Activated naive CD4-positive, alpha-beta T cell treated with anti-CD3 and anti-CD28 coated beads, Interleukin-2, amount 50 U/mL, for 16 hours (primary cell): ENCODE data around the gene RNF180.

Experiments
- DNase-seq: peaks from one replicate; pipeline ENCODE4 v3.0.0-alpha.2; 2020

The RNF180 gene, protein sequence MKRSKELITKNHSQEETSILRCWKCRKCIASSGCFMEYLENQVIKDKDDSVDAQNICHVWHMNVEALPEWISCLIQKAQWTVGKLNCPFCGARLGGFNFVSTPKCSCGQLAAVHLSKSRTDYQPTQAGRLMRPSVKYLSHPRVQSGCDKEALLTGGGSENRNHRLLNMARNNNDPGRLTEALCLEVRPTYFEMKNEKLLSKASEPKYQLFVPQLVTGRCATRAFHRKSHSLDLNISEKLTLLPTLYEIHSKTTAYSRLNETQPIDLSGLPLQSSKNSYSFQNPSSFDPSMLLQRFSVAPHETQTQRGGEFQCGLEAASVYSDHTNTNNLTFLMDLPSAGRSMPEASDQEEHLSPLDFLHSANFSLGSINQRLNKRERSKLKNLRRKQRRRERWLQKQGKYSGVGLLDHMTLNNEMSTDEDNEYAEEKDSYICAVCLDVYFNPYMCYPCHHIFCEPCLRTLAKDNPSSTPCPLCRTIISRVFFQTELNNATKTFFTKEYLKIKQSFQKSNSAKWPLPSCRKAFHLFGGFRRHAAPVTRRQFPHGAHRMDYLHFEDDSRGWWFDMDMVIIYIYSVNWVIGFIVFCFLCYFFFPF

DNA sequence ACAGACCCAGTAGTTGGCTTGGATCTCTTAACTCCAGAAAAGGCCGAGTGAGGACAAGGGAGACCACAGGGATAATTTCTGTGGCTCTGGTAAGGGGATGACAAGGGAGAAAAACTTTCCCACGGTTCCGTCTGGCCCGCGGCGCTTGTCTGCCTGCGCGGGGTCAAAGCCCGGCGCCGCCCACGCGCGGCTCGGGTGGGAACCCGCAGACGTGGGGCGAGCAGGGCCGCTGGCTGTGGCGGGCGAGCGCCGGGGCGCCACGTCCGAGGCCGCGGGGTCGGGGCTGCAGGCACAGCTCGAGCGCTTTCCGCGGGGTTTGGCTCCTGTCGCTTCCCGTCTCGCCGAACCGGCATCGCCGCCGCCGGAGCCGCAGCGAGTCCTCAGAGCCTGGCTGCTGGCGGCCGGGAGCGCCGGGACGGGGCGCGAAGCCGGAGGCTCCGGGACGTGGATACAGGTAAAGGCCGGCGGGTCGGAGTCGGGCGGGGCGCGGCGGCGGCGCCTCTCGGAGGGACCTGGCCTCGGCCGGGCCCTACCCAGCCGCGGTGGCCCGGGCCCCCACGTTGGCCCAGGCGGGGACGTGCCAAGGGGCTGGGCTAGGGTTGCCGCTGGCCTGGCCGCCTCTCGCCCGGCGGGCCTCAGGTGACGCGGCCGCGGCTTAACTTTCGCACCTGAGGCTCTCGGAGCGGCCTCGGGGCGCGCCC, at the start of gene RNF180:
Gene RNF180 (plus strand): TSS at position 344 of the 701 bp plus-strand sequence. CDS start 34,965 bp downstream, outside the sequence.
- DNase-seq, result peak; percentile 11

DNA sequence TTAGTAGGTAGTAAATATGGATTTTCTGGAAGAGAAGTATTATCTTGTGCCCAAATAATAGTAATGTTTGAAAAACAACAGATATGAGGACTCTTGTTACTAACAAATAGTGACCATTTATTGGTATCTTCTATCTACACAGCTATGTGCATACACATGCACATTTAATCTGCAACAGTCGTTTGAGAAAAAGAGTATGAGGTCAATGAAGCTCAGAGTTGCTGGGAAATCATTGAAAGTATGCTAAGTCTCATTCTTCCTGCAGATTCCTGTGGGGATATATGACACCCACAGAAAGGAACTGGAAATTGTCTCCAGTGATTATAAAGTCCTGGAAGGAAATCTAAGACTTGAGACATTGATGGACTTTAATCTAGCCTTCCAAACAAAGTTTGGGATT, 40.1 kb upstream of the RNF180 start:
- no peak for DNase-seq

DNA sequence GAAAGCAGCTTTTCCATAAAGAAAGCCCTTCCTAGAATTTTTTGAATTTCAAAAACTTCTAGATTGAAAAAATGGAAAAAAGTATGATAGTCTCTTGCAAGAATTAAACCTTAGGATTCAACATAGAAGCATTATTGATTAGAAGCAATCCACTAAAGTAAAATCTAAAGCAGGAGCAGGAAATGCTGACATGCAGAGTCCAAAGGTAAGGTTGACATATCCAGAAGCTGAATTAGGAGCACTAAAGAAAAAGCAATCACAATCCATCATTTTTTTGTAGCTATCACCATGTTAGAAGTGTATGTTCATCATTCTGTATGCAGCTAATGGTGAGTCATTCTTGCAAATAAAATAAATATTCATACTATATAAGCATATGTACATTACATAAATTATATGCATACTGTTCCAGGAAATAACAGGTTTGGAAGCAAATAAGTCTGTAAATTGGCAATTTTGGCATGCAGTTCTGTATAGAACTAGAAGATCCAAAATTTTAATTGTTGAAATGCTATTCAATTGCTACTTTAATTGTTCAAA, 39.4 kb upstream of the RNF180 start:
- DNase-seq, result no peak

DNA sequence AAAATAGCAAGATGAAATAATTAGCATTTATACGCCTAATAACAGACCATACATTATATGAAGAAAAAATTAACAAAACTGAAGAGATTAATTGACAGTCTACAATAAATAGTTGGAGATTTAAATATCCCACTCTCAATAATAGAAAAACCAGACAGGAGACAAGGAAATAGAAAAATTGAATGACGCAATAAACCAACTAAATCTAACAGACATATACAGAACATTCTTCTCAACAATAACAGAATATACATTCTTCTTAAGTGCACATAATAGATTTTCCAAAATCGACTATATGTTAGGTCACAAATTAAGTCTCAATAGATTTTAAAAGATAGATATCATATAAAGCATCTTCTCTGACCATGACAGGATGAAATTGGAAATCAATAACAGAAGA, 25.6 kb upstream of the RNF180 start:
- DNase-seq, result no peak

DNA sequence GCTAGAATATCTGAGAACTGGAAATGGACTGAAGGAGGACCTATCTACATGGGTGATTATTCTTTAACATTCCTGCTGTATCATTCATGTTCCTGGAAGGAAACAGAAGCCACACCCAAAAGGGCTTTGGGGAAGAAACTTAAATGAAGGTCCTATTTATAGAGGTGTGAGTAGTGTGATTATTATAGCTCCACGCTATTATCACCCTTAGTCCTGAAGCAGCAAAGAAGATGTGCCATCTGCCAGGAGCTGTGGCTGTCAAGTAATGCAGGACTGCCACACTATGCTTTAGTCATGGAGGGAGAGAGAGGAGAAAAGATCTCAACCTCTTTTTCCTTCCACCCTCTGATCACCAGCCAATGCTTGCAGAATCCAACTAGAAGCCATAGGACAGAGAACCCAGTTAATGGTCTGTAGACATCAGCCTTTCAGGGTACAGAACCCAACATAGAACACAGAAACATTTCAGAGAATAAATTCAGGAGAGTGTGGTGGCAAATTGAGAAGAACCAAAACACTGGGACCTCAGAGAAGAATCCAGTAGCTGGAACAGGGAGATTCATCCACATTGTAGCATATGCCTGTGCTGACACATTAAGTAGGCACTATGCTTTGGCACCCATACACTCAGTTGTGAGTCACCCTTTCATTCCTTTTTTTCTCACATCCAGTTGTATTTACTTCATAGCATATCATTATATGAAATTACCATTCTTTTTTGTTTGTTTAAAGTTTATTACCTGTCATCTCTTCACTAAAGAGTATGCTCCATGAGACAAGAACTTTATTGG, 21.0 kb upstream of the RNF180 start:
- DNase-seq, result no peak

DNA sequence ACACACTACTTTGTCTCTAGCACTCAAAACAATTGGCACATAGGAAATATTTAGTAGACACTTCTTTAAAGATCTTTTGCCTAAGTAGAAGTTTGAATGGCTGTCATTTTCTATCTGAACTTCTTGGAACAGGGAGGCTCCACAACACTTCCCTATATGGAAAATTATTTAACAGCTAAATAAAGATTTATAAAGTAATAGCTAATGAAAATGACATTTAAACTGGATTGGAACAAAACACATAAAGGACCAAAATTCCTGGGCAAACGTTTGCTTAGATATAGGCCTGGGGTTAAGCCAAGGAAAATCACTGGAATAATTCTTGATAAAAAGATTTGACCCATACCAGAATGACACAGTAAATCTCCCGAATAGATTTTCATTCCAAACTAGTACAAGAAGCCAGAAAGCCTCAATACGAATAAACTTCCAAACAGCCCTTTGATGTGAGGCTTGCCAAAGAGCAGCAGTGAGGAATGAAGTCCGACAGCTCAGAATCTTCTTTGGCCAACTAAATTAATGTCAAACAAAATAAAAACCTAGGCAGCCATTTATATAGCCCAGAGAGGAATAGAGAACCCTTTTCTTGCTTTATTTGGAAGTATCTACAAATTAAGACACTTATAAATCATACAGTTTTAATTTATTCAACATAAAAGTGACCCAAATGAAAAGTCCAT, 20.3 kb upstream of the RNF180 start:
- no peak for DNase-seq

DNA sequence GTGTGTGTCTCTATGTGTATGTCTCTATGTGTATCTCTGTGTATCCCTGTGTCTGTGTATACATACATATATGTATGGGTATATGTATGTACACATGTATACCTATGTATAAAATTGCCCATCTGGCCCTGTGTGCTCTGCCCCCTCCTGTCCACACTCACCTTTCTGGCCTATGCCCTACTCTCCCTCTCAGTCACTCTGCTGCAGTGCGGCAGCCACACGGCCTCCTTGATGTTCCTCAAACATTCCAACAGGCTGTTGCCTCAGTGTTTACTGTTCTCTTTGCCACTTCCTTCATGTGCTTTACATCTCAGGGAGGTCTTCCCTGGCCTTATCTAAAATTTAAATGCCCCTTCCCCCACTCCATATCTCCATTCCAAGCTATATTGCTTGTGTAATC, 18.3 kb upstream of the RNF180 start:
- DNase-seq, result no peak

DNA sequence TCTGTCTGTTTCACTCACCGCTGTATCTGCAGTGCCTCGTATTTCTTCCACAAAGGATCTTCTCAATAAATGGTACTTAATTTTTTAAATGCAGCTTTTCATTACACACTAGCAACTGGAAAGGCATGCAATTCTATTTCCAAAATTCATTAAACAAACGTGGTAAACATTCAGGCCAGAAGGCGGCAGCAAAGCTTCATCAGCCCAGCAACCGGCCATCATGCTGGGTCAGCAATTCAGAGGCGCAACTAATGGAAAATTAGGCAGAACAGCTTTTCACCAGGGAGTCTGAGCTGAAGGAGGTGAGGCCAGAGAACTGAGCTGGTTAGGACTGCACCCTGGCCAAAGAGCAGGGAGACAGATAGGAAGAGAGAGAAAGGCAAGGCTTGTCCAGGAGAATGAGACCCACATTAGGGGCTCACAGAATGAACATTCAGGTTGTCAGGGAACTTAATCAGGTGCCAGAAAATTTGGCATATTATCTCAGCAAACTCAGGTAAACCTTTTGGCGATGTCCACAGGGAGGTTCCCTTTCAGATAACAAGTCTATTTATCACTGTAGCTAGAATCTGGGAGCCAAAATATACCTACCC, 17.7 kb upstream of the RNF180 start:
- no peak for DNase-seq

DNA sequence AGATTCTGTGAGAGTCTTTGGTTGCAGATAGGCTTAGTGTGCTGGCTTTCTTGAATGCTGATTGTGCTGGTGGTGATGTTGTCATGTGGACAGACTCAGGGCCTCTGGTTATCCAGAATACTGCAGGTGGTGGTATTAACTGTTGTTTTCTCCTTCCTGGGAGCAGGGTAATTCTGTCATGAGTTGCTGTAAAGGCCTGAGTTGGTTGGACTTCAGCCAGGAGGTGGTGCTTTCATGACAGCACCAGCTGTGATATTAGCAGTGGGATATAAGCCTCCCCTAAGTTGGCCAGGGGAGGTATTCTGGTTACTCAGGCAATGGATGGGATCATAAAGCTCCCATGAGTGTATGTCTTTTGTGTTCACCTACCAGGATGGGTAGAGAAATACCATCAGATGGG, 16.4 kb upstream of the RNF180 start:
- no peak for DNase-seq

DNA sequence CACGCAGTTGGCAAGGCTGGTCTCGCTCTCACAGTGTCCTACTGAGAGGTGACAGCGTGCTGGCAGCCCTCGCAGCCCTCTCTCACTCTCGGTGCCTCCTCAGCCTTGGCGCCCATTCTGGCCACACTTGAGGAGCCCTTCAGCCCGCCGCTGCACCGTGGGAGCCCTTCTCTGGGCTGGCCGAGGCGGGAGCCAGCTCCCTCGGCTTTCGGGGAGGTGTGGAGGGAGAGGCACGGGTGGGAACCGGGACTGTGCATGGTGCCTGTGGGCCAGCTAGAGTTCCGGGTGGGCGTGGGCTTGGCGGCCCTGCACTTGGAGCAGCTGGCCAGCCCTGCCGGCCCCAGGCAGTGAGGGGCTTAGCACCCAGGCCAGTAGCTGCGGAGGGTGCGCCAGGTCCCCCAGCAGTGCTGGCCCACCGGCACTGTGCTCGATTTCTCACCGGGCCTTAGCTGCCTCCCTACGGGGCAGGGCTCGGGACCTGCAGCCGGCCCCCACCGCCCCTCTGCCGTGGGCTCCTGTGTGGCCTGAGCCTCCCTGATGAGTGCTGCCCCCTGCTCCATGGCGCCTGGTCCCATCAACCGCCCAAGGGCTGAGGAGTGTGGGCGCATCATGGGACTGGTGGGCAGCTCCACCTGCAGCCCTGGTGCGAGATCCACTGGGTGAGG, 15.7 kb upstream of the RNF180 start:
- no peak for DNase-seq

DNA sequence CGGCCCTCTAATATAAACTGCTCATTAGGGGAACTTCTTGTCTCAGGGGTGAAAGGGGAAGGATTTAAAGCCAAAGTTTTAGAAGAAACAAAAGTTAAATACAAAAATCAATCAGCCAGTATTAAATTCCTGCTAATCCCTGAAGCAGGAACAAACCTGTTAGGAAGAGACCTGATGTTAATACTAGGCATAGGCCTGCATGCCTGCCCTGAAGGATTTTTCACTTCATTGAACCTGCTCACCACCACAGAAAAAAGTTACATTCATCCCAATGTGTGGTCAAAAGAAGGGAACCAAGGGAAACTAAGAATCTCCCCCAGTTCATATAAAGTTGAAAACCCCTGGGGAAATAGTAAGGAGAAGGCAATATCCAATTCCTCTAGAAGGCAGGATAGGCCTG, 9.4 kb upstream of the RNF180 start:
- no peak for DNase-seq

DNA sequence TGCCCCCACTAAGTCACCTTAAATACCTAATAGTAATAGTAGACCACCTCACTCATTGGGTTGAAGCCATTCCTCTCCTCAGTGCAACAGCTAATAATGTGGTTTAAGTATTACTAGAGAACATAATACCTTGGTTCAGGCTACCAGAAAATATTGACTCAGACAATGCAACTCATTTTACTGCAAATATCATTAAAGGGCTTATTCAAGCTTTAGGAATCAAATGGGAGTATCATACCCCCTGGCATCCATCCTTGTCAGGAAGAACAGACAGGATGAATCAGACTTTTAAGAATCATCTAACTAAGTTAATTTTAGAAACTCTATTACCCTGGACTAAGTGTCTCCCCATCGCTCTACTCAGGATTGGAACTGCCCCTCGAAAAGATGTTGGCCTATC, 6.8 kb upstream of the RNF180 start:
- DNase-seq, result no peak

DNA sequence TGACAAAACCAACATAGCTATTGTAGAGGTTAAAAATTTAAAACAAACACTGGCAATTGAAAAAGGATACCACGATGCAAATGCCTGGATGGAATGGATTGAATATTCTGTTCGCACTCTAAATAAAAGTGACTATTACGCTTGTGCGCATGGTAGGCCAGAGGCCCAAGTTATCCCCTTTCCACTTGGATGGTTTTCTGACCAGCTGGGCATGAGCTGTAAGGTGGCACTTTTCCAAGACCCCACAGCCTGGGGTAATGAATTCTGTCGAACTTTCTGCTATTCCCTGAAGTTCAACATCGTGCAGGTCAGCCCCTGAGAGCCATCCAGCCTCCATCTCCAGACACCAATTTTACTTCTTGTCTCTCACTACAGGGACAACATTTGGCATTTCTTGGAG, 5.4 kb upstream of the RNF180 start:
- no peak for DNase-seq

DNA sequence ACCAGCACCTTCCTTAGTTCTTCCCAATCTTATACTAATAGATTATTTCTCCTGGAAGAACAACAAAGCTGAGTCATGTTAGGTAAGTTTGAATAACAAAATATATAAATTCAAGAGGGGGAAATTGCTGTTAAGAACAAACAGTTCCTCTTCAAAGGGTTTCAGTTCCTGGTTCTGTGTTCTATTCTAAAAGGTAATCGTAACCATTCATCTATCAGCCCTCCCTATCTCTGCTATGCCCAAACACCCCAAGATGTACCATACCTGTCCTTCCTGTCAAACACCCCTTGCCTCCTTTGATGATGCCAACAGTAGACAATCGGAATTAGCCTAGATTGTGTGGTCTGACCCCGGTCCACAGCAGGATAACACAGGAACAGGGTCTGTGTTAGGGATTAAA, 4.2 kb upstream of the RNF180 start:
- no peak for DNase-seq

DNA sequence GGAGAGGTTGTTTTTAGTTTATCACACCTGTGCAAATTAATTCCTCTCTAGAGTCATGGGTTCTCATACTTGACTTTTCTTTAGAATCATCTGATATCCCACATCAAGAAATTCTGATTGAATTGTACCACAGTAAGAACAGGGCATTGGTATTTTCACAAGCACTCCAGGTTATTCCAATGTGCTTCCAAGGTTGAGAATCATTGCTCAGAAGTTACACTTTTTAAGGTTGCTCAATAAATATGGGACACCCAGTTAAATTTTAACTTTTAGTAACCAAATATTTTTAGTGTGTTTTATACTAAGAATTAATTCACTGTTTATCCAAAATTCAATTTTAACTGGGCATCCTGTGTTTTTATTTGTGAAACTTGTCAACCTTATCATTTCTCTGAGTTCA, 2.5 kb upstream of the RNF180 start:
- DNase-seq, result no peak

DNA sequence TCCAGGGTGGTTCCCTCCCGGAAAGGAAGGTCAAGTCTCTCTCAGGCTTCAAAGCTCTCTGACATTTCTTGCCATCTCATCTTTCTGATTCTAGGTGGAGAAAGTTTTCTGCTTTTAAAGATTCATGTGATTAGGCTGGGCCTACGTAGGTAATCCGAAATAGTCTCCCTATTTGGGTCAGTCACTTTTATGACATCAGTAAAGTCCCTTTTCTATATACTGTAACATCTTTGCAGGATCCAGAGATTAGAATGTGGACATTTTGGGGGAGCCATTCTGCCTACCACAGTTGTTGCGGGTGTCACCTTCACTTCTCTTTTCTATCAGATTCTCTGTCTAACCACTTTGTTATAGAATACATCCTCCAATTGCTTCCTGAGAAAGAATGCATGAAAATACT, 1.9 kb upstream of the RNF180 start:
- DNase-seq, result no peak

DNA sequence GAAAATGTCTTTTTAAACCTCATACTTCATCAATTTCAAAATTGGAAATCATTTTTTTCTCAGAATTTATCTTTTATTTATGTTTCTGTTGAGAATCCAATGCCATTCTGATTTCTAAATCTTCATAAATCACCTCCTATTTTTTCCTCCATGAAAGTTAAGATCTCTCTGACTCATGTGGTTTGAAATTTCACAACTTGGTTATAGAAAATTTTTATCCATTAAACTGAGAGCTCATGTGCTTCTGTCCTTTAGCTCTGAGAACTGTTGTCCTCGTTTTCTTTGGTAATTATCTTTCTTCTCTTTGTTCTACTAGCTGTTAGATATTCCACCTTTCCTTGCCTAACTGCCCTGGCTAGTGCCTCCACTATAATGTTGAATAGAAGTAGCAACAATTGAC, 1.5 kb upstream of the RNF180 start:
- DNase-seq, result no peak

DNA sequence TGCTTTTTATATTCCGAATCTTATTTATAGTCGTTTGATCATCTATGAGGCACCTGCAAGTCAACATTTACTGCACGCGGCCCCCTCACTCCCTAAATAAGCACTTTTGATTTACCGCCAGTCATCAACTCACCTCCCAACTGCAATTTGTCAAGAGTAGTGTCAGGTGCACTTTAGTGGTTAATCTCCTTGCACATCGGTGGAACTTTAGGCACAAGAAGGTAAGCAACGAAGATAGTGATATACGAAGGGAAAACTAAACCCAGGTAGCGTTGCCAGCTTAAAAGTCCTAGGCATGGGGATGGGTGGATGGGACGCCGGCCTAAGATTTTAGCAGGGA, 513 bp upstream of the RNF180 start:
- DNase-seq, result no peak

DNA sequence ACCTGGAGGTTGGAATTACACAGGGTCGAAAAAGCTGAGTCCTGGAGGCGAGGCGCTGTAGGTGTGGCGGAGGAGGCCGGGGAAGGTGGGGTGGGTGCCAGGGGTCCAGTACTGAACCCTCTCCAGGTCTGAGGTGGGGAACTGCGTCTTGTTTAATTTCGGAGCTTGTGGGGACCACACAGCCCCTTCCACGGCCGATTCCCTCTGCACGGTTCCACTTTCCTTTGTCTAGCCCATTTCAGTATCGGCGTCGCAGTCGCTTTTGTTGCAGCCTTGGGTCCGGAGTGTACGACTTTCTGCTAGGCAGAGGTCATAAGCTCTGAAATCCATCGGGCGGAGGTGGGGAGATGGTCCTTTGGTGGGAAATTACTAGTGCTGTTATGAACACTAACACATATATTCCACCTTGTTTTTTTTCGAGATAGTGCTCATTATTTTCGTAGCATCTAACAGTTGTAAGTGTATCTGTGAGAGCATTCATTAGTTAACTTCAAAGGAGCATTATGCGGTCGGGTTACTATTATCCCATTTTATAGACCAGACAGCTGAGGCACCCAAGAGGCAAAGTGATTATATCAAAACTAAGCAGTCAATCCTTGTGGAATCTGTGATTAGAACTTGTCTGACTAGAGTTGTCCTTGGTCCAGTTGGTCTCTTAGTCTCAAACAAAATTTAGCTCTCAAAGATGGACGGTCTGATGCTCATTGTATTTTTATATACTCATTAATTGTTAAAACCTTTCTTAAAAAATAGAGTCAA, 737 bp downstream of the RNF180 start:
- DNase-seq, result no peak

DNA sequence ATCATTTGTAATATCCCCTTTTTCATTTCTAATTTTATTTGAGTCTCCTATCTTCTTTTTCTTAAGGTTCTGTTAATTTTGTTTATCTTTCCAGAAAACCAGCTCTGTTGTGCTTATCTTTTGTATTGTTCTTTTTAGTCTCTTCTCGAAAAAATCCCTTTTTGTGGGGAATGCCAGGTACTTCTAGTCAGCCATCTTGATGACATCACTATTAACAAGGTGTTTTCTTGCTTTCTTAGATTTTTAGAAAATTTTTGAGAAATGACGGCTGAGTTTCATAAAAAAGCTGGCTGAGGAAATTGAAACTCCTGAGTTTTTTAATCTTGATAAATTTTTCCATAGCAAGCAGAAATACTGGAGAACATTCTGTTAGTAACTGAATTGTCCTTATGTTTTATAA, 10.7 kb downstream of the RNF180 start:
- DNase-seq, result no peak
